ENCODE data around the gene SPTLC1. TPM values are rescaled to one million over a fixed set of nuclear protein-coding genes. Genes with fewer than 3 reads are reported as not detected.

The SPTLC1 gene
- total and polyA plus RNA-seq, 5 donors from 2014 or later, result 44.0 to 51.2 (median 48.3) TPM

- ATAC-seq (ENCODE audit: low read depth in 2 of 2), result no peak
- no peak overlapping the region for H3K4me3 Mint-ChIP-seq
Measured at GRCh38 chr9:91986248-91986647, 129.0 kb downstream of the SPTLC1 start.

GRCh38 chr9:91985692-91986091 is 129.5 kb downstream of the SPTLC1 start:
- Mint-ChIP-seq H3K4me1 (no peaks in the 10 kb centered on the region), H3K9me3 (peaks cover 0 to 5% (median 2%) of the 10 kb centered on the region in 7 donors), H3K27me3 (peaks cover 11% of the 10 kb centered on the region), H3K36me3 (no peaks in the 10 kb centered on the region), H3K4me3 (no peak overlapping the region), H3K27ac (no peak overlapping the region)
- H3K4me1 ChIP-seq (ENCODE audit: control insufficient read depth, insufficient read depth, low read length, poor library complexity, severe bottlenecking), result no peaks in the 10 kb centered on the region
- H3K36me3 ChIP-seq (ENCODE audit: control insufficient read depth, insufficient read depth, low read length), result no peaks in the 10 kb centered on the region
- no peak overlapping the region for H3K4me3 ChIP-seq (ENCODE audit: low read depth, low read length)
- H3K27ac ChIP-seq (ENCODE audit: insufficient read depth, low read length, poor library complexity, severe bottlenecking), result no peak overlapping the region
- H3K27me3 ChIP-seq (ENCODE audit: control insufficient read depth, insufficient read depth, low read length), result no peaks in the 10 kb centered on the region
- DNase-seq, result no peak
- no peak for ATAC-seq (ENCODE audit: low read depth in 2 of 2)
- H3K9me3 ChIP-seq (ENCODE audit: control insufficient read depth in 2 of 2, low read length in 2 of 2), result no peaks in the 10 kb centered on the region

More at GRCh38 chr9:91986248-91986647, 129.0 kb downstream of the SPTLC1 start:
- DNase-seq, result no peak
- no peaks in the 10 kb centered on the region for H3K27me3 ChIP-seq (ENCODE audit: control insufficient read depth, insufficient read depth, low read length)
- no peaks in the 10 kb centered on the region for H3K9me3 ChIP-seq (ENCODE audit: control insufficient read depth in 2 of 2, low read length in 2 of 2)
- H3K36me3 ChIP-seq (ENCODE audit: control insufficient read depth, insufficient read depth, low read length), result no peaks in the 10 kb centered on the region
- H3K4me3 ChIP-seq (ENCODE audit: low read depth, low read length), result no peak overlapping the region
- H3K4me1 ChIP-seq (ENCODE audit: control insufficient read depth, insufficient read depth, low read length, poor library complexity, severe bottlenecking), result no peaks in the 10 kb centered on the region
- Mint-ChIP-seq H3K9me3 (peaks cover 0 to 5% (median 0%) of the 10 kb centered on the region in 7 donors), H3K27me3 (peaks cover 11% of the 10 kb centered on the region), H3K4me1 (no peaks in the 10 kb centered on the region), H3K36me3 (no peaks in the 10 kb centered on the region), H3K27ac (no peak overlapping the region)
- H3K27ac ChIP-seq (ENCODE audit: insufficient read depth, low read length, poor library complexity, severe bottlenecking), result no peak overlapping the region

Other genes with a start within 250 kb of the SPTLC1 start
- 0.12 TPM for gene ROR2, start 165.2 kb downstream of the SPTLC1 start, total RNA-seq
- not detected for gene ROR2, start 165.2 kb downstream of the SPTLC1 start, polyA plus RNA-seq
- gene IARS1, start 178.3 kb upstream of the SPTLC1 start, total RNA-seq, result 67.1 TPM
- gene IARS1, start 178.3 kb upstream of the SPTLC1 start, polyA plus RNA-seq, result 10 to 100 TPM; 51.1 to 58.2 (median 51.6) TPM
- 58.7 TPM for gene NOL8, start 209.9 kb upstream of the SPTLC1 start, total RNA-seq
- gene NOL8, start 209.9 kb upstream of the SPTLC1 start, polyA plus RNA-seq, result 10 to 100 TPM; 23.5 to 28.5 (median 26.6) TPM
- 6.1 TPM for gene CENPP, start 210.5 kb upstream of the SPTLC1 start, total RNA-seq
- gene CENPP, start 210.5 kb upstream of the SPTLC1 start, polyA plus RNA-seq, result 1 to 10 TPM; 2.7 to 5.3 (median 3.8) TPM

Measured in CD4-positive, CD25-positive, alpha-beta regulatory T cell (primary cell).